Measurements from ENCODE around the gene NANOS1.

NANOS1 gene

GRCh38 chr10:119029613-119030420 is at the start of gene NANOS1:
Gene NANOS1 (plus strand): TSS chr10:119029714. CDS start chr10:119029802, 88 bp downstream.
- TF ChIP-seq, protein P1, sequence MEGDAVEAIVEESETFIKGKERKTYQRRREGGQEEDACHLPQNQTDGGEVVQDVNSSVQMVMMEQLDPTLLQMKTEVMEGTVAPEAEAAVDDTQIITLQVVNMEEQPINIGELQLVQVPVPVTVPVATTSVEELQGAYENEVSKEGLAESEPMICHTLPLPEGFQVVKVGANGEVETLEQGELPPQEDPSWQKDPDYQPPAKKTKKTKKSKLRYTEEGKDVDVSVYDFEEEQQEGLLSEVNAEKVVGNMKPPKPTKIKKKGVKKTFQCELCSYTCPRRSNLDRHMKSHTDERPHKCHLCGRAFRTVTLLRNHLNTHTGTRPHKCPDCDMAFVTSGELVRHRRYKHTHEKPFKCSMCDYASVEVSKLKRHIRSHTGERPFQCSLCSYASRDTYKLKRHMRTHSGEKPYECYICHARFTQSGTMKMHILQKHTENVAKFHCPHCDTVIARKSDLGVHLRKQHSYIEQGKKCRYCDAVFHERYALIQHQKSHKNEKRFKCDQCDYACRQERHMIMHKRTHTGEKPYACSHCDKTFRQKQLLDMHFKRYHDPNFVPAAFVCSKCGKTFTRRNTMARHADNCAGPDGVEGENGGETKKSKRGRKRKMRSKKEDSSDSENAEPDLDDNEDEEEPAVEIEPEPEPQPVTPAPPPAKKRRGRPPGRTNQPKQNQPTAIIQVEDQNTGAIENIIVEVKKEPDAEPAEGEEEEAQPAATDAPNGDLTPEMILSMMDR (IDR thresholded peaks at IDR 0.05; ENCODE audit: low read depth, low read length, missing control alignments): no peak
- peak within 1 kb of the TSS; percentile 31 for H3K4me3 ChIP-seq (ENCODE audit: low read depth, low read length)
- no peak for DNase-seq (ENCODE audit: low read depth)

DNA sequence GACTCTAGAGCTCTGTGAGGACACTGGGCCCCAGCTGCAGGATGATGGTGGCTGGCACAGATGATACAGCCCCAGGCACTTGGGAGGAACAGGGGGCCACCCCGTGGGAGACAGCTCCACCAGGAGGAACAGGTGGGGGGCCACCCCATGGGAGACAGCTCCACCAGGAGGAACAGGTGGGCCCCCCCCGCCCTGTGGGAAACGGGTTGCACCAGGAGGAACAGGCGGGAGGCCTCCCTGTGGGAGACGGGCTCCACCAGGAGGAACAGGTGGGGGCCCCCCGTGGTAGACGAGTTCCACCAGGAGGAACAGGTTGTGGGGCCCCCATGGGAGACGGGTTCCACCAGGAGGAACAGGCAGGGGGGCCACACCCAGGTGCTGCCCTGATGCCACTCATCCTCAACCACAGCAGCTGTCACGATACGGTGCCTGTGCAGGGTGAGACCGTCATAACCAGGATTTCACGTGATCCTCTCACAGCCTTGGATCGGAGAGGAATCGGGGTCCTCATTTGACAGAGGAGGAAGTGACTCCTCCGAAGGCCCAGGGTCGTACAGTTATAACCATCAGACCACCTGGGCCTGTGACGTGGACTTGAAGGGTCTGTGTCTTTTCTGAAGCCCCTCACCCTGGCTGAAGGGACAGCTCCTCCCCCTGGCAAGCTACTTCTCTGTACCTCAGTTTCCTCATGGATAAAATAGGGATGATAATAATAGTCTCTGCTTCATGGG is 49.2 kb upstream of the NANOS1 start:
- DNase-seq (ENCODE audit: low read depth): no peak
- no peak overlapping the region for H3K4me3 ChIP-seq (ENCODE audit: low read depth, low read length)
- TF ChIP-seq, protein P1 (IDR thresholded peaks at IDR 0.05; ENCODE audit: low read depth, low read length, missing control alignments): no peak

DNA sequence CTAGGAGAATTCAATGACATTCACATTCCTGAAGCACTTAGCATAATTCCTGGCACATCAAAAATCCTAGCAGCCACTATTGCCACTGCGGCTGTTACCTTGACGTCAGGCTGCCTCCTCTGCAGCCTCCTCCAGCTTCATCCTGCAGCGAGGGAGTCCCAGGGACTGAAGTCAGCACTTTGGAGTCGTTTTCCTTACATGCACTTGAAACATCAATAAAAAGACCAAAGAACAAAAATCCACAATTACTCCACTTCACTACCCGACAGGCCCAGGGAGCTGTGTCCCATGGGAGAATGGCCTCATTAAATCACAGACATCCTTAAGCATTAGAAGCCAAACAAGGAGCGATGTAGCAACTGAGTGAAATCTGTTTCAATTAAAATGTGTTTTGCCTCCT is 48.6 kb upstream of the NANOS1 start:
- TF ChIP-seq, protein P1 (IDR thresholded peaks at IDR 0.05; ENCODE audit: low read depth, low read length, missing control alignments): no peak
- DNase-seq (ENCODE audit: low read depth): no peak
- H3K4me3 ChIP-seq (ENCODE audit: low read depth, low read length): no peak overlapping the region

DNA sequence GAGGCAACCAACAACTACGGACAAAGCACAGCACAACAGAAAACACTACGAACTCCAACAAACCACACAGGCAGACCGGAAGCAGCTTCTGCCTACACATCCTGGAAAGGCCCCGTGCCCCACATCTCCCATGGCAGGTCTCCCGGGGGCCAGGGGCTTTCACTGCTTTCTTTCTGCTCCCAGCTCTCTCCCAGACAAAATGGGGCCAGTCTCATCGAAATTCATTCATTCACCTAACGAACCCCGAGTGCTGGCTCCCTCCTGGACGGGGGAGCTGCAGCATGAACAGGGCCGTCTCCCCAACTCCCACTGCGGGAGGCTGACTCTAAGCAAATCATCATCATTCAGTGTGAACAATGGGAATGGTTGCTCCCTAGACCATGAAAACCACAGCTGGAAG is 47.6 kb upstream of the NANOS1 start:
- TF ChIP-seq, protein P1 (IDR thresholded peaks at IDR 0.05; ENCODE audit: low read depth, low read length, missing control alignments): no peak
- no peak overlapping the region for H3K4me3 ChIP-seq (ENCODE audit: low read depth, low read length)
- DNase-seq (ENCODE audit: low read depth): no peak

GRCh38 chr10:118982366-118982765 is 47.1 kb upstream of the NANOS1 start:
- H3K4me3 ChIP-seq (ENCODE audit: low read depth, low read length): no peak overlapping the region
- TF ChIP-seq, protein P1 (IDR thresholded peaks at IDR 0.05; ENCODE audit: low read depth, low read length, missing control alignments): no peak
- DNase-seq (ENCODE audit: low read depth): no peak

DNA sequence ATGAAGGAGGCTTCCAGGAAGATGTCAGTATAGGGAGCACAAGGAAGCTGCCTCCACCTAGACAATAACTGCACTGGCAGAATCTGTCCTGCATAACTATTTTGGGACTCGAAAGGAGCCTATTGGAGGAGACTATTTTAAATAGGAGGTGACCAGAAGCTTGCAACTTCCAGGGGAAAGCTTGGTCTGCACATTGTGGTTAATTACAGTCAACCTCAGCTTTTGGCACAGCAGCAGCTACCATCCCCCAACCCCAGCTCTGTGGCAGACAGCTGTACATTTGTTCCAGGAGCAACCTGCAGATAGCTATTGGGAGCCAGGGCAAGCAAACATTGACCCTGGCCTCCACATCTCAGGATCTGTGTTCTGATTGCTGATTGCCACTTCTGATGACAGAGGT is 46.3 kb upstream of the NANOS1 start:
- H3K4me3 ChIP-seq (ENCODE audit: low read depth, low read length): no peak overlapping the region
- DNase-seq (ENCODE audit: low read depth): no peak
- TF ChIP-seq, protein P1 (IDR thresholded peaks at IDR 0.05; ENCODE audit: low read depth, low read length, missing control alignments): no peak
